Medulla oblongata (tissue), 1 donor: Measurements from ENCODE around the gene CHML.

ENCODE experiments used
- DNase-seq: peaks from one replicate; pipeline ENCODE4 v3.0.0-alpha.2; 2015; ENCODE audit errors: extremely low spot score

Gene CHML

DNA sequence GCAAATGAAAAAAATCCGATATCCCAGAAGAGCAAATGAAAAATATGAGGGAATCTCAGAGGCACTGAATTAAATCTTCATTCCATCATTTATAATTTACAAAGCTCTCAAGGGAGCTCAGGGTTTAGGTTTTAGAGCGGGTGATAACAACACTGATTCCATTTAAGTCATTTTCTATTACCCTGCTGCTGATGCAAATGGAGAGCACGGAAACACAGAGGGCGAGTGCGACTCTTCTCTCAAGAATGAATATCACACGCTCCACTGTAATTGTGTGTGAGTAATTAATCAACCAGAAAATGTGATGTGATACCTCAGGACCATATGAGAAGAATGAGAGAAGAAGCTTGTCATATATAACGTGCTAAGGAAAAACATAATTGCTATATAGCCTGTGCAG lies 22.7 kb downstream of the CHML start:
- DNase-seq = no peak

- no peak for DNase-seq
Measured at GRCh38 chr1:241615043-241615974, 24.9 kb downstream of the CHML start.

- DNase-seq = no peak
Measured at GRCh38 chr1:241614572-241614971, 25.6 kb downstream of the CHML start.

GRCh38 chr1:241614144-241614543 lies 26.0 kb downstream of the CHML start:
- no peak for DNase-seq

GRCh38 chr1:241612533-241613477 lies 27.4 kb downstream of the CHML start:
- DNase-seq = no peak

DNA sequence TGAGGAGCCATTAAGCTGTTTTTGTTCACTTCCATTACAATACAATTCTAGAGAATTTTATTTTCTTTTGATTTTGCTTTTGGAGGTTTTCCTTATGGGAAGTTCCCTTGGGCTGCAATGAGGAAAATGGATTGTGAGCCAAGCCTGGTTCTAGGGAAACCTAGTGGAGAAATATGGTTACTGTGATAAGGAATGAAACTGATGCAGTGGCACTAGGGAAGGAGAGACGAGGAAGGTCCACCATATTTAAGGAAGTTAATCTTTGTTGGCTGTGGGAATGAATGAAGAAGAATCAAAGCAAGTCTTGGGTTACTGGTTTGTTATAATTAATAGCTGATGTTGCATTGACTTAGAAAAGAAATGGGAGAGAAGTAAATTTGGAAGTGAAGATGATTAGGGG lies 28.4 kb downstream of the CHML start:
- DNase-seq = no peak

- DNase-seq = peak; percentile 90
Measured at GRCh38 chr1:241611063-241611462, 29.1 kb downstream of the CHML start.

- DNase-seq = no peak
Measured at GRCh38 chr1:241610056-241610815, 29.9 kb downstream of the CHML start.

- DNase-seq = no peak
Measured at GRCh38 chr1:241608379-241609033, 31.7 kb downstream of the CHML start.

DNA sequence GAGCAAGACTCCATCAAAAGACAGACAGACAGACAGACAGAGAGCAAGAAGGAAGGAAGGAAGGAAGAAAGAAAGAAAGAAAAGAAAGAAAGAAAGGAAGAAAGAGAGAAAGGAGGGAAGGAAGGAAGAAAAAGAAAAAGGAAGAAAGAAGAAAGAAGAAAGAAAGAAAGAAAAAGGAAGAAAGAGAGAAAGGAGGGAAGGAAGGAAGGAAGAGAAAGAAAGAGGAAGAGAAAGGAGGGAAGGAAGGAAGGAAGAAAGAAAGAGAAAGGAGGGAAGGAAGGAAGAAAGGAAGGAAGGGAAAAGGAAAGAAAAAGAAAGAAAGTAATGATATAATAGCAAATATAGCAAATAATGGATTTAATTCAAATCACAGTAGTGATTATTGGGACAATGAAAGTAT lies 32.7 kb downstream of the CHML start:
- no peak for DNase-seq

- DNase-seq = no peak
Measured at GRCh38 chr1:241606544-241606943, 33.6 kb downstream of the CHML start.

GRCh38 chr1:241605146-241605805 lies 34.9 kb downstream of the CHML start:
- DNase-seq = no peak

DNA sequence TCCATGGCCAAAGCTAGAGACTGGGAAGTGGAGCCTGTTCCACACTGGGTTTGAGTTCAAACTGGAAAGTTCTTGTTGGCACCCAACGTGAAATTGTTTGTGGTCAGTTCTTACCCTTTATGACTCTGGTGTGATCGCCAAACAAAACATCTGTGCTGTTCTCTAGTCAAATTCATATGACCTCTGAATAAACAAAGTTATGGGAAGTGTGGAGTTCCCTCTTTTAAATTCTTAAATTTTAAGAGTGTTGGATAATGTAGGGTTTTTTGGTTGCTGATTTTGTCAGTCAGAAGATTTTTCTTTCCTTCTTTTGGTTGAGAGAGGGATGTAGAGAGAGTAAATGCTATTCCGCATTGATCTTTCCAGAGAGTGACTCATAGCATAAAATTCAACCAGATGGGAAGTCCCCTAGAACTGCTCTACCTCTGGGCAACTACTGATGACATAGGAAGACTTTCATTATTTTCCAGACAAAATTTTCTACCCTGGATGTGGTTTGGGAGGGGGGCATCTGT lies 36.4 kb downstream of the CHML start:
- no peak for DNase-seq

- no peak for DNase-seq
Measured at GRCh38 chr1:241600496-241600901, 39.7 kb downstream of the CHML start.

- no peak for DNase-seq
Measured at GRCh38 chr1:241598249-241598648, 41.9 kb downstream of the CHML start.

DNA sequence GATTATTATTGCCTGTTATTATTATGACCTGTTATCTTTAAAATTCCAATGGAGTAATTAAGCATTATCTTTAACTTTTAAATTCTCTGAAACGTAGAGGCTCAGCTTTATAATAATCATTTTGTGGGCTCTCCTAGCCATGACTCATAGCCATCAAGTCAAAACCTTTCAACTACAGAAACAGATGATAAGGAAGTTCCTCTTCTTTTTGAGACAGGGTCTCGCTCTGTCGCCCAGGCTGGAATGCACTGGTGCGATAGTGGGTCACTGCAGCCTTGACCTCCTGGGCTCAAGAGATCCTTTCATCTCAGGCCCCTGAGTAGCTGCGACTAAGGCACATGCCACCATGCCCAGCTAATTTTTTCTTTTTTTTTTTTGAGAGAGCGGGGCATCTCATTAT lies 43.5 kb downstream of the CHML start:
- no peak for DNase-seq

DNA sequence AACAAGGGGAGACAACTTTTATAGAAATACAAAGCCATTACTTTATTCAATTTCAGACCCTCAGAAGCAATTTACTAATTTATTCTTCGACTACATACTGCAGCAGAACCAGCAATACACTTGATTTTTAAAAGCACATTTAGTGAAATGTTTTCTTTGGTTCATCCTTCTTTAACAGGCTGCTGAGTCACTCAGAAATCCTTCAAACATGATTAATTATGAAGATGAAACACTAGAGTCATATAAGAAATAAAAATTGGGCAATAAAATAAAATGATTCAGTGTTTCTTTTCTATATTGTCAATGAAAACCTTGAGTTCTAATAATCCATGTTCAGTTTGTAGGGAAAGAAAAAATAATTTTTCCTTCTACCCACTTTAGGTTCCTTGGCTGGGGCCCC lies 47.0 kb downstream of the CHML start:
- DNase-seq = no peak

DNA sequence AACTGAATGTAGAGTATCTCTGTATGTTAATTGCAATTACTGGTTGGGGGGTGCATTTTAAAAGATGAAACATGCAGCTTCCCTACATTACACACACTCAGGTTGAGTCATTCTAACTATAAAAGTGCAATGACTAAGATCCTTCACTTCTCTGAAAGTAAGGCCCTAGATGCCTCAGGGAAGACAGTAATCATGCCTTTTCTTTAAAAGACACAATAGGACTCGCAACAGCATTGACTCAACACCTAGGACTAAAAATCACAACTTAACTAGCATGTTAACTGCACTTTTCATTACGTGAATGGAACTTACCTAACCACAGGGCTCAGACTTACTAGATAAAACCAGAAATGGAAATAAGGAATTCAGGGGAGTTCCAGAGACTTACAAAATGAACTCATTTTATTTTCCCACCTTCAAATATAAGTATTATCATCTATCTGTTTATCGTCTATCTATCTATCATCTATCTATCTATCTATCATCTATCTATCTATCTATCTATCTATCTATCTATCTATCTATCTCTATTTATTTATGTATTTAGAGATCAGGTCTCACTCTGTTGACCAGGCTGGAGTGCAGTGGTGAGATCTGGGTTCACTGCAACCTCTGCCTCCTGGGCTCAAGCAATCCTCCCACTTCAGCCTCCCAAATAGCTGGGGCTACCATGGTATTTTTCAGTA lies 47.8 kb downstream of the CHML start:
- DNase-seq = no peak

GRCh38 chr1:241591736-241592135 lies 48.4 kb downstream of the CHML start:
- DNase-seq = no peak

GRCh38 chr1:241591317-241591716 lies 48.9 kb downstream of the CHML start:
- DNase-seq = no peak
